Activated CD4-positive, alpha-beta T cell treated with anti-CD3 and anti-CD28 coated beads, Interleukin-2, amount 50 U/mL, for 4 hours (primary cell): ENCODE data around the gene POLE2.
A peak's percentile ranks its signal among the peaks of the same experiment; 100 is the strongest.
"Not testable (repeated sequence)": the region's sequence is repeated elsewhere in the genome, so short reads cannot be mapped to it uniquely, and the experiment has no call there.

ENCODE experiments used
- DNase-seq, 2 experiments: peaks; one replicate each; pipeline ENCODE4 v3.0.0-alpha.2; 2020

POLE2 gene, protein sequence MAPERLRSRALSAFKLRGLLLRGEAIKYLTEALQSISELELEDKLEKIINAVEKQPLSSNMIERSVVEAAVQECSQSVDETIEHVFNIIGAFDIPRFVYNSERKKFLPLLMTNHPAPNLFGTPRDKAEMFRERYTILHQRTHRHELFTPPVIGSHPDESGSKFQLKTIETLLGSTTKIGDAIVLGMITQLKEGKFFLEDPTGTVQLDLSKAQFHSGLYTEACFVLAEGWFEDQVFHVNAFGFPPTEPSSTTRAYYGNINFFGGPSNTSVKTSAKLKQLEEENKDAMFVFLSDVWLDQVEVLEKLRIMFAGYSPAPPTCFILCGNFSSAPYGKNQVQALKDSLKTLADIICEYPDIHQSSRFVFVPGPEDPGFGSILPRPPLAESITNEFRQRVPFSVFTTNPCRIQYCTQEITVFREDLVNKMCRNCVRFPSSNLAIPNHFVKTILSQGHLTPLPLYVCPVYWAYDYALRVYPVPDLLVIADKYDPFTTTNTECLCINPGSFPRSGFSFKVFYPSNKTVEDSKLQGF

GRCh38 chr14:49687942-49688700 lies at the start of gene POLE2:
Gene POLE2, minus strand, starts transcription at chr14:49688214. Its CDS starts 11 bp downstream, at chr14:49688203.
- peak; percentile 61 to 63 for DNase-seq

- DNase-seq: not testable (repeated sequence)
These were observed 47.7 kb upstream of the POLE2 start for GRCh38 chr14:49735669-49736068.

DNA sequence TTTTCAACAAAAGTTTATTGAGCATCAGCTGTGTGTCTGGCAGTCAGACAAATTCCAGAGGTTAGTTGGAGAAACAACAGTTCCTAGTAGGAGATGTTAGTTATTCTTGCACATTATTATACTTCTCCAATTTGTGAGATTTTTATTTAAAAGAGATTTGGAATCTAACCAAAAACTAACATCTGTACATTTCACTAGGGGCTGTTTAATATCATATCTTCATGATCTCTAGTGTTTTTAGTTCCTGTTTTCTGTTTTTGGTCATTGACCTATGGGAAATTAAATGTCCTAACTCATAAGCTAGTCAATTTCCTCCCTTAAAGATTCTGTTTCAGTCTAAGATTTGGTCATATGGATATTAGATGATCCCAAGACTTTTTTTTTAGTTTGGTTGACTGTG lies 45.8 kb upstream of the POLE2 start:
- no peak for DNase-seq

- no peak for DNase-seq
These were observed 44.9 kb upstream of the POLE2 start for GRCh38 chr14:49732896-49733295.

DNA sequence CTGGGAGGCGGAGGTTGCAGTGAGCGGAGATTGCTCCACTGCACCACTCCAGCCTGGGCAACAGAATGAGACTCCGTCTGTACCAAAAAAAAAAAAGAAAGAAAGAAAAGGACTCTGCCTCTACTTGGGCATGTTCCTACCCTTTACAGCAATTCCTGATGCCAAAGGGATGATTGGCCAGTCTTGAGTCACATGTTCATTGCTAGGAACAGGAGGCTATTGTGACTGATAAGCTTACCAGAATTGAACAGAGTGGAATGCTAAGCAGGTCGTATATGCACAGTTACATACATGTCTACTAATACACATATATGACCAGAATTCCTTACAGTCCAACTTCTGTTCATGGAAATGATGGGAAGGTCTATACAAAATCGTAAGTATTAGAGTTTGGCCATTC lies 39.2 kb upstream of the POLE2 start:
- no peak for DNase-seq

- DNase-seq: not testable (repeated sequence)
These were observed 33.9 kb upstream of the POLE2 start for GRCh38 chr14:49721733-49722435.

DNA sequence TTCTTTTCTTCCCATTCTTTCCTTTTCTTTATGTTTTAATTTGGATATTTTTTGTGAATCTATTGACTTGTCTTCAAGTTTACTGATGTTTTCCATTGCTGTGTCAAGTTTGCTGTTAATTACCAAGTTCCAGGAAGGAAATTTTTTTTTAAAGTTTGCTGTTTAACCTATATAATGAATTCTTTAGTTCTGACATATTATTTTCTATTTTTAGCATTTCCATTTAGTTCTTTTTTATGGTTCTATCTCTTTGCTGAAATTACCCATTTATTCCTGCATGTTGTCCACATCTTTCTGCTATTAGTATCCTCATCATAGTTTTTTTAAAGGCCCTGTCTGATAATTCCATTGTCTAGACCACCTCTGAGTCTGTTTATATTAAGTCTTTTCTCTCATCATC lies 32.7 kb upstream of the POLE2 start:
- DNase-seq: no peak

GRCh38 chr14:49710993-49711392 lies 23.0 kb upstream of the POLE2 start:
- DNase-seq: not testable (repeated sequence)

DNA sequence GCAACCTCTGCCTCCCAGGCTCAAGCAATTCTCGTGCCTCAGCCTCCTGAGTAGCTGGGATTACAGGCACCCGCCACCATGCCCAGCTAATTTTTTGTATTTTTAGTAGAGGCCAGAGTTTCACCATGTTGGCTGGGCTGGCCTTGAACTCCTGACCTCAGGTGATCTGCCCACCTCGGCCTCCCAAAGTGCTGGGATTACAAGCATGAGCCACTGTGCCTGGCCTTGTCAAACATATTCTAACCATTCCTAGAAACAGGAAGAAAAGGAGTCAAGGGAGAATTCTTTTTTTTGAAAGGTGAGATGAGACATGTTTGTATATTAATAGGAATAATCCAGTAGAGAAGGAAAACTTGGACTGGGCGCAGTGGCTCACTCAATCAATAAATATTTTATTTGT lies 16.5 kb upstream of the POLE2 start:
- DNase-seq: not testable (repeated sequence)

DNA sequence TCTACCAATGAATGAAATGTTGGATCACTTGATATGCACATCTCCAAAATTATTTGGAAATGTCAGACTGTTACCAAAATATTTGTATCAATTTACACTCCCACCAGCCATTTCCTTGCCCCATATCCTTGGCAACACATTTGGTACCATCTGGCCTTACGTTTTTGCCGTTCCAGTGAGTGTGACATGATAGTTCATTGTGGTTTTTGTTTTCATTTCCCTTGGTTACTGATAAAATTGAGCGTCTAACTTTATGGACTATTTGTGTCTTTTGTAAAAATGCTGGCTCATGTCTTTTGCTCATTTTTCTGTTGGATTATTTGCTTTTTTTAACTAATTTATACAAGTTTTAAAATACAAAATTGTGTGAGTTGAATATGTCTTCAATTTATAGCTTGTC lies 16.0 kb upstream of the POLE2 start:
- DNase-seq: no peak

DNA sequence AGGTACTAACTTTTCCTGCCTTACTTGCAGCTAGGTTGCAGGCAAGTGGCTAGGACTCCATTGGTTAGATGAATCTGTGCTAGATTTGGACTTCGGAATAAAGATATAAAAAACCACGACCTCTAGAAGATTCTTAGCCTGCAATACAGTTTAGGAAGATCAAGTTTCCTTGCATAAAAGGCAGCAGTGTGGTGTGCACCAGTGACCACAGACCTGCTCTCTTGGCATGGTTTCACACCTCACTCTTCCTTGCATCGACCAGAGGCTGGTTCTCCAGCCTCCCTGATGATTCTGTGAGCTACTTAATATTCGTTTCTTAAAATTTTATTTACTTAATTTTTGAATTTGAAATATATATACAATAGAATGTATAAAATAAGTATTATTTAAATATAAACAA lies 14.7 kb upstream of the POLE2 start:
- no peak for DNase-seq

DNA sequence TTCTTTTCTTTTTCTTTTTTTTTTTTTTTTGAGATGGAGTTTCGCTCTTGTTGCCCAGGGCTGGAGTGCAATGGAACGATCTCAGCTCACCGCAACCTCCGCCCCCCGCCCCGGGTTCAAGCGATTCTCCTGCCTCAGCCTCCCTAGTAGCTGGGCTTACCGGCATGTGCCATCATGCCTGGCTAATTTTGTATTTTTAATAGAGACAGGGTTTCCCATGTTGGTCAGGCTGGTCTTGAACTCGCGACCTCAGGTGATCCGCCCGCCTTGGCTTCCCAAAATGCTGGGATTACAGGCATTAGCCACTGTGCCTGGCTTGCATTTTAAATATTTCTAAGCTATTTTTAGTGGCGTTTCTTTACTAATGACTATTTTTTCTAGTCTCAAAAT lies 5.7 kb upstream of the POLE2 start:
- not testable (repeated sequence) for DNase-seq

DNA sequence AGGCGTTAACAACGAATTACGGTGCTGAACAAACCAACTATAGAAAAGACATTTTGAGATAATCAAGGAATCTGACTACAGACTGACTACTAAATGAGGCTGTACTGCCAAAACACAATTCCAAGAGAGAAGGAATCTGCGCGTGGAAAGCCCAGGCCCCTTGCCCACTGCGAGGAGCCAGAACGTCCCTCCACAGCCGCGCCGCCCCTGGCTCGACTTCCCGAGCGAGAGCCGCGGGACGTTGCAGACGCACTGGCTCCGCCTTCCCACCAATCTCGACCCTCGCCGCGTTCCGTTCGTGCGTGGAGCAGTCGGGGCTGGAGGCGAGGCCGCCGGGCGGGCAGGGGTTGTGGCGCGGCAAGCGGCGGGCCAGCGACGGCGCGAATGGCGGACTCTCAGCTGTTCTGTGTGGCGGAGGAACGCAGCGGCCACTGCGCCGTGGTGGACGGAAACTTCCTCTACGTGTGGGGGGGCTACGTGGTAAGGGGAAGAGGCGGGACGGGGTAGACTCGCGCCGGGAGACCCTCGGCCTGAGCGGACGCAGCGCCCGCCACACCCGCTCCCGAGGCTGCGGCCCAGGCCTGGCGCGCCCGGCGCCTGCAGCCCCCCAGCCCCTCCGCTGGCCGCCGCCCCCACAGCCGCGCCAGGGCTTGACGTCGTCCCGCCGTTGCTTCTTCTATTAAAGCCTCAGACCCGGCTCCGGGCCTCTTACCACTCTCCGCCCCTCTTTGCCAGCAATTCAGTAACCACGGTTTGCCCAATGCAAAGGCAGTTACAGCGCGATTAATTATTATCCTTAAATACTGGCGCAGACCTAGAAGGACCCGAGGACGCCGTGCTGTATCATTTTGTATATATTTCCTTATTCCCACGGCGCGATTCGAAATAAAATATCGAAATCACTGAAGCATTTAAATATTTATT lies 5.1 kb upstream of the POLE2 start, which contains the start of gene KLHDC1:
Gene KLHDC1 (plus strand): TSS at position 310 of the 924 bp plus-strand sequence. CDS start 75 bp downstream, at position 385.
- peak; percentile 72 to 73 for DNase-seq

DNA sequence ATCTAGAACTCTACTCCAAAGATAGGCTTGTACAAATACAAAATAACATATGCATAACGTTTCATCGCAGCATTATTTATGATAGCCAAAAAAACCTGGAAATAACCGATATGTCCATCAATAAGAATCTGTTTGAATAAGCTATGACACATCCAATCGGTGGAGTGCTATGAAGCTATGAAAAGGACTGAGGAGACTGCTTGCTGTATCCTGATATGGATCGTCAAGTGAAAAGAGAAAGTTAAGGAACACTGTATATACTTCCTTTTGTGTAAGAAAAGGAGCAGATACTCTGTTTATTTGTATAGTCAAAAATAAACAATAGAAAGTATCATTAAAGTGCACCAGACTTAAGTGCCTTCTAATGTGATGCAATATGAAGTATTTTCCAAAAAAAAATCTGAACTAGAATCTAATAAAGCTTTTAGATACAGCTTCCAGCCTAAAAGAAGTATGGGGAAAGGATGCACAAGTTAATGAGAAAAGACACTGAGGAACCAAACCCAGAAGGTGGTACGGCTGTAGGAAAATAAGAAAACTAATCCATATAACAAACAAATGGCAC lies 4.3 kb upstream of the POLE2 start:
- no peak for DNase-seq

GRCh38 chr14:49691031-49691430 lies 3.0 kb upstream of the POLE2 start:
- no peak for DNase-seq

- DNase-seq: no peak
These were observed 652 bp upstream of the POLE2 start for GRCh38 chr14:49688701-49689030.

- no peak for DNase-seq
These were observed 1.6 kb downstream of the POLE2 start for GRCh38 chr14:49686425-49686824.

- no peak for DNase-seq
These were observed 8.7 kb downstream of the POLE2 start for GRCh38 chr14:49679271-49679670.

DNA sequence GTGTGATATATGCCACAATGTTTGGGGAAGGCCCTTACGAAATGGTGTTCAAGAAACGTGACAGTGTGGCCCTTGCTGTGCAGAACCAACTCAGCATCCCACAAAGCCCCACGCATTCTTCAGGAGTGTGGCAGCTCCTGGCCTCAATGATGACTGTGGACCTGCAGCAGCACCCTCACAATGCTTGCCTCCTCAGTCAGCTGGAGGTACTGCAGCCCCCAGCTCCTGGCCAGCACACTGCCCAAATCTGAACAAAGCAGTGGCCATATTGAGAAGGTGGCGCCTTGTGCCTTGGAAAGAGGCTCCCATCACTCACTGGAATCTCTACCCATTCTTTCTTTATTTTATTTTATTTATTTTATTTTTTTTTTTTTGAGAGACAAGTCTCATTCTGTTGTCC lies 10.4 kb downstream of the POLE2 start:
- no peak for DNase-seq

GRCh38 chr14:49673586-49673985 lies 14.4 kb downstream of the POLE2 start:
- DNase-seq: no peak

- no peak for DNase-seq
These were observed 17.5 kb downstream of the POLE2 start for GRCh38 chr14:49670475-49670874.
